GM18861 (cell line): ENCODE measurements around the gene AQP10.
"Not testable (repeated sequence)": the region's sequence is repeated elsewhere in the genome, so short reads cannot be mapped to it uniquely, and the experiment has no call there.

ENCODE experiments used
- ATAC-seq: cut with Tn5 transposase; IDR thresholded peaks from one replicate; pipeline ENCODE4 v1.9.1; 2021; ENCODE audit not compliant: unreplicated experiment

AQP10 gene

DNA sequence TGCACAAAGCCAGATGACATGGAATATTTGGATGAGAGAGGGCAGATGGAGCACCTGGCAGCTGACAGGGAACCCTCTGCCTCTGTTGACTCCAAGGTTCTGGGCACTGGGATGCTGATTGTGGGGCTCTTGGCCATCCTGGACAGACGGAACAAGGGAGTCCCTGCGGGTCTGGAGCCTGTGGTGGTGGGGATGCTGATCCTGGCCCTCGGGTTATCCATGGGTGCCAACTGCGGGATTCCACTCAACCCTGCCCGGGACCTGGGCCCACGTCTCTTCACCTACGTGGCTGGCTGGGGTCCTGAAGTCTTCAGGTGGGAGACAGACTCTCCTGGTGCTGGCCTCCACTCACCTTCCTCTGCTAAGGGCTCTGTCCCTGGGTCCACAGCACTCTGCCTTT lies 2.6 kb downstream of the AQP10 start:
- ATAC-seq = no peak

DNA sequence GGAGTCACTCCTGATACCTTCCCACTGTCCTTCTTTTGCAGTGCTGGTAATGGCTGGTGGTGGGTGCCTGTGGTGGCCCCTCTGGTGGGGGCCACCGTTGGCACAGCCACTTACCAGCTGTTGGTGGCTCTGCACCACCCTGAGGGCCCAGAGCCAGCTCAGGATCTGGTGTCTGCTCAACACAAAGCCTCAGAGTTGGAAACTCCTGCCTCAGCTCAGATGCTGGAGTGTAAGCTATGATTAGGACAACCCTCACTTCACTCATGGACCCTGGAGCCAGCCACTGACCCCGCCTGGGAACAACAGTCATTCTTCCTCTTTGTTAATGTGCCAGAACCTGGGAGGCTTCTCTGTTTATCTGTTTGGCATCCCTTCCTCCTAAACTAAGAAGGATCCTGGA lies 3.3 kb downstream of the AQP10 start:
- no peak for ATAC-seq

DNA sequence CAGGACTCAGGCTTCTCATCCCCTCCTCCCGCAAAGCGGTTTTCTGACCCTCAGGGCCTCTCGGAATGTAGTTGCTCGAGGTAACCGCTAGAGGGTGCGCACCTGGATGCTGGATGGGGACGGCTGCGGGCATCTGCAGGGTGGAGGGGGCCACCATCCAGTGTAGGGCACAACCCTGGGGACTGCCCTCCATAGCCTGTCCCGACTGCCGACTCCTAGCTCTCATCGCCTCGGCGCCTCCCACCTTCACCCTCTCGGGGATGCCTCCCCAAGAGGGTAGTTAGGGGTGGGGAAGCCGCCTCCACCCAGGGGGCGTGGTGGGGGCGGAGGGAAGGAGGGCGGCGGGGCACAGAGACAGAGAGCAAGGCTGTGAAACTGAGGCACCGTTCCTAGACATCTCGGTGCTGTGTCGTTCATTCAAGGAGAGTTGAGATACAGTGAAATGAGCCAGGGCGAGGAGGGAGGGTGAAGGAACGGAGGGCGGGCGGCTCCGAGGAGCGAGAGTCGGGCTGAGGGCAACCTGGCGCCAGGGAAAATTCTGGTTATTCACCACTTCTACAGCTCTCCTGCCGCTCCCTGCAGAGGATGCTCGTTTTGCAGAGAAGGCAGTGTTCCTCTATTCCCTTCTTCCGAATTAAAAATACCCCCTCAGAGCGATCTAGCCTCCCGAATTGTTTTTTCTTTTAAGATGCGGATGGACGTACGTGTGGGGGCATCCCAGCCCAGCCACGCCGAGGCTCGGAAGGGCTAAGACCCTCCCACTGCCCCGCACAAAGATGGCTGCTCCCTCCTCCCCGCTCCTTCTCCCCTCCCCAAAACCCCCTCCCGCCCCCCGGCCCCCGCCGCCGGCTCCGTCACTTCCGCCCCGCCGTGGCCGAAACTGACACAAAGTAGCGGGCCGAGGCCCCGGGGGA lies 4.0 kb downstream of the AQP10 start, which contains the start of gene ATP8B2:
TSS of gene ATP8B2 (plus strand) at position 857 of the 914 bp plus-strand sequence. CDS start 2,617 bp downstream, outside the sequence.
- no peak for ATAC-seq

DNA sequence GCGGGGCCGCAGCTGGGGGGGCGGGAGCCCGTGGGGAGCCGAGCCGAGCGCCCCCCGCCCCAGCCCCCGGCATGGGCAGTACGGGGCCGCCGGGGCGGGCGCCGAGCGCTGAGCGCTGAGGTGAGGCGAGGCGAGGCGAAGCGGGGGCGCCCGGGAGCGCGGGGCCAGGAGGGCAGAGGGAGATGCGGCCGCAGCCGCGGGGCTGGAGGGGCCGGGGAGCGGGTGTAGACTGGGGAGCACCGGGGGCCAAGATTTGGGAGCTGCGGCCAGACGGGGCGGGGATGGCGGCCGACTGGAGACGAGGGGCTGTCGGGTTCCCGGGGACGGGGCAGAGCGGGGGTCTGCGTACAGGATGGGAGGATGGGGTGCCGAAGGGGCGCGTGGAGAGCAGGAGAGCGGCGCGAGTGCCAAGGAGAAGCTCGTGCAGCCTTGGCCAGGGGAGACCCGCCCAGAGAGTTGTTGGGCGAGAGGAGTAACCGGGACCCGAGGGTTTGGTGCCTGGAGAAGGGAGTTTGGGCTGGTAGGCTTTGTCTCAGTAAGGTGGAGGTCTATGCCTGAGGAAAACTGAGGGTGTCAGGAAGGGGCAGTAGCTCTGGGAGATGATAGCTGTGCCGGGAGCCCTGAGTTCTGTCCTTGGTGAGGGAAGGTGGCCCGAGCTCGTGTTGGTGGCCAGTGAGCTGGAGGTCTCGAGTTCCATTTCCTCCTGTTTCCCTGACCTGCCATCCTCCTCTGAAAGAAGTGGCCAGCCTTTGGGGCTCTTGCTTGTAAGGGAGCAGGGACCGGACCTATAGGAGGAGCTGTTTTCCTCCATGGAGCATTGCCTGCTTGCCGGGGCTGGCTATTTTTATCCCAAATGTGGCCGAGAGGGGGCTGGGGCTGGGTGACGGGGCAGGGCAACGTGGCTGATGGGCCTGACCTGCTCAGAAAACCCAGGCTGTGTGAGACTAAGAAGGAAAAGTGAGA lies 5.0 kb downstream of the AQP10 start:
- ATAC-seq = no peak

DNA sequence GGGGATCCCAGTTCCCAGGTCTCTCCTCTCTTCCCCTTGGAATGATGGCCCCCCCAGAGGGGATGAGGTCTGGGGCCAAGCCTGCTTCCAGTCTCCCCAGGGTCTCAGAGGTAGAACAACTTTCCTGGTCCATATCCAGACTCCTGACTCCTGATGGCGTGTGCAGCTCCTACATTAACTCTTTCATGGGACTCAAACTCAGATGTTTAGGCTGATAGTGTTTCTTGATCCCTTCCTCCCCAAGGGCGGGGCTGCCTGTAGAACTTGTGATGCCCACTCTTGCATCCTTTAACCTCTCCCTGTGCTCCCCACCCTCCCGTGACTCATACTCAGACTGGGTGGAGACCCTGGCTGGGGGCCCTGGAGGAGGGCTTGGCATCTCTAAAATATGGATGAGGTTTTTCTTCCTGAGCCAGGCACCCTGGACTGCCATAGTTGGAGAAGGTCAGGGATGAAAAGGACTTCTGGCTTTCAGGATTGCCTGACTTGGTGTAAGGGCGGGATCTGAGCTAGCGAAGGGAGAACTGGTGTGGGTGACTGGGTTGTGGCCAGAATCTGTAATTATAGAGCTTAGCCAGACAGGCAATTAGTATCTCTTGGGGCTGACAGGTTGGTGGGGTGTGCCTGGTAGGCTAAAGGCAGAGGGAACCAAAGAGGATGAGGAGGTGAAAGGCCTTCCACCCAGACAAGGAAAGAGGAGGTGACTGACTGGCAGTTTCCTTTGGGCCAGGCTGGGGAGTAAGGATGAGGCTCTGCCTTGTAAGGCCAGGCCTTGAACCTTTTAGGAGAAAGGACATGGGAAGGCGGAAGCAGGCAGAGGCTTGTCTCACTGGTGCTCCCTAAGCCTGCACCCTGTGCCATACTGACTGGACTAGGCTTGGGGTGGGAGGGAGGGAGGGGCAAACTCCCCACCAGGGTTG lies 5.9 kb downstream of the AQP10 start:
- ATAC-seq = no peak

DNA sequence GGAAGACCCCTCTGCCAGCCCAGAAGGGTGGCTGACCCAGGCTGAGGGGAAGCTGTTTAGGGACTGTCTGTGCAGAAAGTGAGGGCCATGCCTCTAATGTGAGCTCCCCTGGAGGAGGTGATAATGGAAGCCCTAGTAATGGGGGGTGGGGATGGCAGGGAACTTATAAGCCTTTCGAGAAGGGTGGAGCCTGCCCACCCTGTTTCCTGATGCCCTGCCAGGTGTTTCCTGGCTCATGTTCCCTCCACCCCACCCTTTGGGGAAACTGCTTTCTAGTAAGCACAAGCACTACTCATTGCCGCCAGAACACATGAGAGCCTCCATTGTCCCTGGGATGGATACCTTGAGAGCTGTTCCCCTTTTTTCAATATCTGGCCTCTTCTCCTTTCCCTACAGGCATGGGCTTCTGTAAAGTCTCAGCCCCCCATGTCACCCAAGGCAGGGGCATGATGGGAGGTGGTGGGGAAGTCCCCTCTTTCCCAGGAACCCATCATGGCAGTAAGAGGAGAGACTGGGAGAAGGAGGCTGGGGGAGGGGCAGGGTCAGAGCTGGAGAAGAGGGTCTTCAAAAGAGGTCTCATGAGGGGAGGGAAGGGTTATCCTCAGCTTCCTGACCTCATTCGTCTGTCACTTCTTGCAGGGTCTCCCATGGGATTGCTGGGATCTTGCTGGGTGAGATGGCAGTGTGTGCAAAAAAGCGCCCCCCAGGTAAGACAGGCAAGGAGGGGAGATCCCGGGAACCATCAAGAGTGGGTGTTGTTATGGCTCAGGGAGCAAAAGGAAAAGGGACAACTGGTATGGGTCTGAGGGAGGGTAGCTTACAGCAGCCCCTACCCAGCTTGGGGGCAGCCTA lies 6.8 kb downstream of the AQP10 start:
- no peak for ATAC-seq

DNA sequence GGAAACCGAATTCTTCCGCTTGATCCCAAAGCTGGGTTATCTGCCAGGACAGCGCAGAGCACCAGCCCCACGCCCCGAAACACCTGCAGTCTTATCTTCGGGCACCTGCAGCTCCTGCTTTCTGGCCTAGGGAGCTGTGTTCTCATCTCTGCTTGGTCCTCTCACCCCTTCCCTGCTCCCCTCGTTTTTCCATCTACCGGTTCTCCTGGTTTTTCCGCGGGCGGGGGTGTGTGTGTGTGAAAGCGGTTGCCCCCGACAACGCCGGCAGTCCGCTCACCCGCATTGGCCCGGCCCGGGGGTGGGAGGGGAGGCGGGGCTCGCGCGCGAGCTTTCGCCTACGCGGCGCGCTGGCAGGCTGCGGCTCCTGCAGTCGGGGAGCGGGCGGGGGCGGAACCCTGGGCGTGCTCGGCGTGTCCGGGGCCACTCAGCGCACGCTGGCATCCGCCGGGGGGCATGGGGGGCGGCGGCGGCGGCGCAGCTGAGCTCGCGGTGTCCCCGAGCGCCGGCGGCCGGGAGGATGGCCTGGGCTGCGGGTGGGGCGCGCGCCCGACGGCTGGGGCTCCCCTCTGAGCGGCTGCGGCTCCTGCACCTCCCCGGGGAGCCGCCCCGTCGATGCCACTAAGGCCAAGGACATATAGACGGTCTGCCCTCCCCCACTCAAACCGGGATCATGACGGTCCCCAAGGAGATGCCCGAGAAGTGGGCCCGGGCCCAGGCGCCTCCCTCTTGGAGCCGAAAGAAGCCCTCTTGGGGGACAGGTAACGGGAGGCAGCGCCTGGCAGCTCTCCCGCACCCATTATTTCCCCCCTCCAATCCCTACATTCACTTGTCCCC lies 7.6 kb downstream of the AQP10 start:
- ATAC-seq = no peak

DNA sequence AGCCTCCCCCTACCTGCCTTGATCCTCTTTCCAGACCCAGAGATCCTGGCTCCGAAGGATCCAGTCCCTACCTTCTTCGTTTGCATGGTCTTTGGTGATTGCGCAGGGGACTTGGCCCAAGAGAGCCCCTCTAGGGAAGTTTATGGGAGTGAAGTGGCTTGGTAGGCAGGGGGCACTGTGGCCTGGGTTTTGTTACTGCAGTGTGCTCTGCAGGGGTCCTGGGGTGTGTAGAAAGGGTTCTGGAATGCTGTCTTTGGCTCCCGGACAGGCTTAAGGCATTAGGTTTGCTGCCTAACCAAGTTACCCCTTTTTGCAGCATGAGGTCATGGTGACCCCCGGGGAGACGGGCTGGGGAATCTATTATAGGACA lies 8.2 kb downstream of the AQP10 start:
- ATAC-seq = no peak

DNA sequence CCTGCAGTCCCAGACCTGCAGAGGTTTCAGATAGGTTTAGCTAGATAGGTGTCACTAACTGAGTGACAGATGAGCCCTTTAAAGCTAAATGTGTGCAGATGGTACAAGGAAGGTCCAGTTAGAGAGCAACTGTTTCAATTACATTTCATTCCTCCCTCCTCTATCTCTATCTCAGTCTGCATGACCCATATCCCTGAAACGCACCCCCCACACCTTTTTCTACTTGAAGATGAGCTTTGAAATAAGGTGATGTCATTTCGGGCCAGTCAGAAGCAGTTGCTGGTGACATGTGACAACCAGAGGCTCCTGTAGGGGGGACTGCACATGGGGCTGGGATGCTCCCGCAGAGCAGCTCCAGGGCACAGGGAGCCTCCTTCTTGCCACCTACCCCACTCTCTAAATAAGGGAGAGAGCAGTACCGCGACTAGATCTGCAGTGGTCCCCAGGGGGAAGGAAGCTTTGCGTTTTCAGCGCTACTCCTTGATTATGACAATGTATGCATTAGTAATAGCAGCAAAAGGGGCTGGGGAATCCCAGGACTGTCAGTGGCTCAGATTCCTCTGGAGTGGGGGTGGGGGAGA lies 8.7 kb downstream of the AQP10 start:
- no peak for ATAC-seq

DNA sequence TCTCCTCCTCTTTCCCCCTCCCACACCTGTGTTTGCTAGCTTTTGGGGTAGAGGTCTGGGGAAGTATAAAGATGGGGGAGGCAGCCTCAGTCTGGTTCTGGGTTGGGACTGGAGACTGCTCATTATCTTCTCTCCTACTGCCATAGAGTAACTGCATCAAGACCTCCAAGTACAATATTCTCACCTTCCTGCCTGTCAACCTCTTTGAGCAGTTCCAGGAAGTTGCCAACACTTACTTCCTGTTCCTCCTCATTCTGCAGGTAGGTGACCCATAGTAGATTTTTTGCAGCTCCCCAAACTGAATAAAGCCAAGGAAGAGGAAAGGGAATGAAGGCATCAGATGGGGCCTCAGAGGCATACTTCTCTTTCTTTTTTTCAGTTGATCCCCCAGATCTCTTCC lies 9.8 kb downstream of the AQP10 start:
- ATAC-seq = no peak

DNA sequence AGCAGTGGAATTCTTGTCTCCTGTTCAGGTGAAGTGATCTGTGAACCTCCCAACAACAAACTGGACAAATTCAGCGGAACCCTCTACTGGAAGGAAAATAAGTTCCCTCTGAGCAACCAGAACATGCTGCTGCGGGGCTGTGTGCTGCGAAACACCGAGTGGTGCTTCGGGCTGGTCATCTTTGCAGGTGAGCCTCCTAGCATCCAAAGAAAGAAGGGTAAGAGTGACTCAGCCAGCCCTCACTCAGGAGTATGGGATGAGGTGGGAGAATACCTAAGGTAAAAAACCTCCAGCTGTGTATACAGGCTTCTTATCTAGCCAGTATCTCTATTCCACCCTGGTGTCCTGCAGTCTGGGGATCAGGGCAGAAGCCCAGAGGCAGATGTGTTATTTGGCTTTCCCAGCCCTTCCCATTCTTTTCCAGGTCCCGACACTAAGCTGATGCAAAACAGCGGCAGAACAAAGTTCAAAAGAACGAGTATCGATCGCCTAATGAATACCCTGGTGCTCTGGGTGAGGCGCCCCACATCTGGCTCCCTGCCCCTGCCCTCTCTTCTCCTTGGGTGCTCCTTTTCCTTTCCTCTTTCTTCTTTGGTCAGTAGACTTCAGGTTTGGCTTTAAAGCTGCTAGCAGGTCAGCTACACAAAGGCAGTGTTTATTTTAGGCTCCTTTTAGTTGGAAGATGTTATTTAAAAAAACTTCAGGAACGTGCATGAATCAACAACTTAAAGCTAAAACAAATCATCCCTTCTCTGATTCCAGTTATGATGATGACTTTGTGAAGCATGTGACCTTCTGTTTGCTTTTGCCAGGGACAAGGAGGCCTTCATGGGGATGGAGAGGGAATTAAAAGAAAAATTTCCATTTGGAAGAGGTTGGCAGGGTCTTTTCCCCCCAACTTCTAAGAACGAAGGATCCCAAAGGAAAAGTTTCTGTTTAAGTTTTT lies 13.5 kb downstream of the AQP10 start:
- no peak for ATAC-seq

DNA sequence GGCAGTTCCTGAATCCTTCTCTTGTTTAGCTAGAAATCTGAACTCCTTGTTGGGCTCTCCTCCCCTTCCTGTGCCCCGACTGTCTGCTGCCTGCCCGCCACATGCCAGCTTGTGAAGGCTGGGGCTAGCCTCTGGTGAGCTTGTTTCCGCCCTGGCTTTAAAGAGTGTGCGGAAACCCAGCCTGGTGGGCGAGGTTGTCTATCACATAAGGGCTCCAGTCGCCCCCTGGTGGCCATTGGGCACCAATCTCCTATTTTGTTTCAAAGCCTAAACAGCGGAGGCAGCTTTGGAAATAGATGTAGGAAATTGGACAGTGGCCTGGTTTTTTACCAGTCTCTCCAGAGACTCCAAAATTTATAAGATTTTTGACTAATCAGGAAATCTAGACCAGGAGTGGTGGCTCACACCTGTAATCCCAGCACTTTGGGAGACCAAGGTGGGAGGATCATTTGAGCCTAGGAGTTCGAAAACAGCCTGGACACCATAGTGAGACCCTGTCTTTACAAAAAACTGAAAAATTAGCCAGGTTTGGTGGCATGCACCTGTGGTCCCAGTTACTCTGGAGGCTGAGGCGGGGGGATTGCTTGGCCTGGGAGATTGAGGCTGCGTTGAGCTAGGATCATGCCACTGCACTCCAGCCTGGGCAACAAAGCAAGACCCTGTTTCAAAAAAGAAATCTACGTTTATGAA lies 14.3 kb downstream of the AQP10 start:
- ATAC-seq = peak; percentile 63

DNA sequence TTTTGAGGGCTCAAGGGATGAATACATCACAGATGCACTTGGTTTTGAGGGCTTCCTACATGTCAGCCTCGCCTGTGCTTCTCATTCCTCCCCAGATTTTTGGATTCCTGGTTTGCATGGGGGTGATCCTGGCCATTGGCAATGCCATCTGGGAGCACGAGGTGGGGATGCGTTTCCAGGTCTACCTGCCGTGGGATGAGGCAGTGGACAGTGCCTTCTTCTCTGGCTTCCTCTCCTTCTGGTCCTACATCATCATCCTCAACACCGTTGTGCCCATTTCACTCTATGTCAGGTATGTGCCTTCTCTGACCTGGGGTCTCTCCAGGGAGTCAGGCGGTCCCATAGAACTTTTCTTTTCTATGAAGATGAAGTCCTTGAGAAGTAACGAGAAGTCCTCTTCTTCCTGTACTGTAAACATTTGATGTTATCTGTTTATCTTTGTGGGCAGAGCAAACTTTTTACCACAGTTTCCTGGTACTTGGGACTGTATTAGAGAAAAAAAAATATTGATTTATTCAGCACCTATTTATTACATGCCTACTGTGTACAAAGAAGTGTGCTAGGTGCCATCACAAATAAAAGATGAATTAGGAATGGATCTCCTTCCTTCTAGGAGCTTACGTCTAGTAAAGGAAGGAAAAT lies 16.5 kb downstream of the AQP10 start:
- ATAC-seq = no peak

DNA sequence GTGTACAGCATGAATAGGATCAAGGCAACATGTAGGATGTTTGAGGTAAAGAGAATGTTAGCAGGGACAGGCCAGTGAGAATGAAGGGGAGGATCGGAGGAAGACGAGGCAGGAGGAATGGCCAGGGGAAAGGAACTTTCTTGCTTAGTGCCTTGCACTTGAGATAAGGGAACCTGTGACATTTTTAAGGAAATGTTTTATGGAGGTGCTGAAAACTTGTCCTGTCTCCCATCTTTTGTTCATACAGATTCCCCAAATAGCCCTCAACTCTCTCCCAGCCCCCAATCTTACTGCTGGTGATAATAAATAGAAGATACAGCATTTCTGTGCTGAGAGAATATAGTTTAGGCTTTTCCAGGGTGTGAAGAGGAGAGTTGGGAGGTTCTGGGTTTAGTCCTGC lies 18.0 kb downstream of the AQP10 start:
- ATAC-seq = no peak

DNA sequence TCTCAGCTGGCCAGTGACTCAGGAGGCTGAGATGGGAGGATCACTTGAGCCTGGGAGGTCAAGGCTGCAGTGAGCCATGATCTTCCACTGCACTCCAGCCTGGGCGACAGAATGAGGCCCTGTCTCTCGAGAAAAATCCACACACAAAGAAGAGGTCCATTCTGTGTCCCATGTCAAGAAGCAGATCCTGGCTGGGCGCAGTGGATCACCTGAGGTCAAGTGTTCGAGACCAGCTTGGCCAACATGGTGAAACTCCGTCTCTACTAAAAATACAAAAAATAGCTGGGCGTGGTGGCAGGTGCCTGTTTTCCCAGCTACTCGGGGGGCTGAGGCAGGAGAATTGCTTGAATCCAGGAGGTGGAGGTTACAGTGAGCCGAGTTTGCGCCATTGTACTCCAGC lies 20.5 kb downstream of the AQP10 start:
- not testable (repeated sequence) for ATAC-seq

DNA sequence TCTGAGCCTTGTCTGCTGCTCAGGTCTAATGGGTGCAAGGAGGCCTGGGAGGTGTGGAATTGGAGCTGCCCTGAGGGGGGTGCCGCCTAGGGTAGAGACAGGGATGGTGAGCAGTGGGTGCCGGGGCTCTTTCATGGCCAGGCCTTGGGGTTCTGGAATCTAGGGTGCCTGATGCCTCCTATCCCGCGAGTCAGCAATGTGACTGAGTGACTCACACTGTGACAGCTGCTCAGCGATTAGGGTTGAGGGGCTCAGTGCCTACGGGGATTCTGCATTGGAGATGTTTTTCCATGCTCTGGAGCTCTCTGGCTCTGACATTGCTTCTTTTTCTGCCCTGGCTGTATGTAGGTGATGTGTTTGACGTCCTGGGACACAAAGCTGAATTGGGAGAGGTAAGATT lies 21.2 kb downstream of the AQP10 start:
- ATAC-seq = no peak
